AG10803 (cell line): ENCODE results near the gene UBC.
"Not testable (repeated sequence)": the region's sequence is repeated elsewhere in the genome, so short reads cannot be mapped to it uniquely, and the experiment has no call there.

Experiments
- DNase-seq: peaks from one replicate; pipeline ENCODE4 v3.0.0; 2010; ENCODE audit warnings: low read depth
- H3K4me3 ChIP-seq: 2 replicates; pipeline ENCODE4 v1.5.1; 2011; ENCODE audit warnings: mild to moderate bottlenecking, low read length, control low read depth
- CTCF ChIP-seq: conservative IDR thresholded peaks from 2 replicates; pipeline ENCODE4 v1.5.1; 2011; ENCODE audit warnings: mild to moderate bottlenecking, low read length, control low read depth, inconsistent platforms

The UBC gene

GRCh38 chr12:124925117-124925516 lies 10.7 kb upstream of the UBC start:
- DNase-seq, result no peak
- H3K4me3 ChIP-seq, result no peak overlapping the region
- no peak for TF ChIP-seq CTCF

- peak; percentile 86 for DNase-seq
- H3K4me3 ChIP-seq, result no peak overlapping the region
- TF ChIP-seq CTCF, result no peak
Measured at GRCh38 chr12:124923905-124924734, 9.7 kb upstream of the UBC start.

GRCh38 chr12:124921200-124922031 lies 7.0 kb upstream of the UBC start:
- TF ChIP-seq CTCF, result no peak
- peak; percentile 61 for DNase-seq
- H3K4me3 ChIP-seq, result peak overlapping the region; percentile 43

- no peak overlapping the region for H3K4me3 ChIP-seq
- no peak for TF ChIP-seq CTCF
- DNase-seq, result no peak
Measured at GRCh38 chr12:124920353-124920935, 6.0 kb upstream of the UBC start.

- peak; percentile 34 for DNase-seq
- TF ChIP-seq CTCF, result no peak
- no peak overlapping the region for H3K4me3 ChIP-seq
Measured at GRCh38 chr12:124919521-124920352, 5.3 kb upstream of the UBC start.

GRCh38 chr12:124918622-124918988 lies 4.2 kb upstream of the UBC start:
- DNase-seq, H3K4me3 ChIP-seq: not testable (repeated sequence)
